HG02571 (cell line): ENCODE results near the gene TBCD.

ENCODE experiments used
- ATAC-seq: cut with Tn5 transposase; IDR thresholded peaks from one replicate; pipeline ENCODE4 v1.9.1; 2021; ENCODE audit warnings: mild to moderate bottlenecking, moderate library complexity; ENCODE audit not compliant: unreplicated experiment

TBCD gene

GRCh38 chr17:82918508-82918907, 166.6 kb downstream of the TBCD start:
- ATAC-seq = no peak

- ATAC-seq = no peak
Measured at GRCh38 chr17:82920150-82920549, 168.3 kb downstream of the TBCD start.

- ATAC-seq = no peak
Measured at GRCh38 chr17:82920715-82921114, 168.8 kb downstream of the TBCD start.

- ATAC-seq = no peak
Measured at GRCh38 chr17:82921426-82921825, 169.6 kb downstream of the TBCD start.

- ATAC-seq = no peak
Measured at GRCh38 chr17:82922646-82923045, 170.8 kb downstream of the TBCD start.

- ATAC-seq = no peak
Measured at GRCh38 chr17:82923366-82924113, 171.7 kb downstream of the TBCD start.

DNA sequence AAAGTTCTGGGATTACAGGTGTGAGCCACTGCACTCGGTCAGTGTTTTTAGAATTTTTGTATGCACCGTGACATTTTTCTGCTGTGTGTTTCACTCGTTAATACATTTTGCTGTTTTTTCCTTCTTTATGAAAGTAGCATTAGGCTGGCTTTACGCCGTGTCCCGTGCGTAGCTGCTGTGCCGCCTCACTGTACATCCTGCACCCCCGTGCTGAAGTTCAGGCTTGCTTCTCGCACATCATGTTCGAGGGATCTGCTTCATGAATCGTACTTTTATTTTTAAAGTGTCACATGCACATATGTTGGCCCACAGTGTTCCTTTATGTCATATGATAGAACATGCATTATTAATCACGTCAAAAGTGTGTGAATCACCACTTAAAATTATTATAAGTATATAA, 172.3 kb downstream of the TBCD start:
- no peak for ATAC-seq

DNA sequence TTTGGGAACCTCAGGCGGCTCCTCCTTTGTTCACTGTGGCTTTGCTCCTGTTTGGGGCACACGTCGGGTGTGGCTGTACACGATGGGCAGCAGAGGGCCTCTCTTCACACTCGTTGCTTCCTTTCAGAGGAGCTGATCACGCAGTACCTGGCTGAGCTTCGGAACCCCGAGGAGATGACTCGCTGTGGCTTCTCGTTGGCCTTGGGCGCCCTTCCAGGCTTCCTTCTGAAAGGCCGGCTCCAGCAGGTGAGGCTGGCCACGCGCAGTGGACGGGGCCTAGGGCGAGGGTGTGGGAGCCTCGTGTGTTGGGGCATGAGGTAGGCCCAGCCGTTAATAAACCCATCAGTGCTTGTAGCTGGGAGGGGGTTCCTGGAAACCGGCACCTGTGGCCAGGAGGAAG, 172.9 kb downstream of the TBCD start:
- ATAC-seq = no peak

DNA sequence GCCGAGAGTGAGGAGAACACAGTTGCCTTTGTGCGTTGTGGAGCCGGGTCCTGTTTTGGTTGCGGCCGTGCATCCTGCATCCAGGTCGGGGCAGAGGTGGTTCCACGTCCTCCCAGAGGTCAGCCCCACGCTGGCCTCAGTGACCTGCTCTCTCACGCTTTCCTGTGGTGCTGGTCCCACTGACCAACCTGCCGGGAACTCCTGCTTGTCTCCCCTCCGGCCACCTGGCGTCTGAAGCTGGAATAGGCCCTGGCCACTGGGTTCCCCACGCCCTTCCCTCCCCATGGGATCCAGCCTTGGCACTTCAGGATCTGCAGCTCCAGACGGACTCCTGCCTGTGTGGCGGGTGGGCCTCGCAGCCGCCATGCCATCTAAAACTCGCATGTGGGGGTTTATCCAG, 173.5 kb downstream of the TBCD start:
- ATAC-seq = no peak

DNA sequence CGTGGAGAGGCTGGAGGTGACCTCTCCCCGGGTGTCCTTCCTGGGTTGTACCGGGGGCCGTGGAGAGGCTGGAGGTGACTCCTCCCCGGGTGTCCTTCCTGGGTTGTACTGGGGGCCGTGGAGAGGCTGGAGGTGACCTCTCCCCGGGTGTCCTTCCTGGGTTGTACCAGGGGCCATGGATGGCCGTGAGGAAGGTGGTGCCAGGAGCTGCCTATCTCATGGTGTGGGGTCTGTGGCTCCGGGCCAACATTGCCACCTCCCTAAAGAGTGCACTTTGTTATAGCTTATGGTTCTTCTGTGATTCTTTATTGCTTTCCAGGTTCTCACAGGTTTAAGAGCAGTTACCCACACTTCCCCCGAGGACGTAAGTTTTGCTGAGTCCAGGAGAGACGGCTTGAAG, 174.2 kb downstream of the TBCD start:
- no peak for ATAC-seq

GRCh38 chr17:82926716-82927115, 174.9 kb downstream of the TBCD start:
- no peak for ATAC-seq

DNA sequence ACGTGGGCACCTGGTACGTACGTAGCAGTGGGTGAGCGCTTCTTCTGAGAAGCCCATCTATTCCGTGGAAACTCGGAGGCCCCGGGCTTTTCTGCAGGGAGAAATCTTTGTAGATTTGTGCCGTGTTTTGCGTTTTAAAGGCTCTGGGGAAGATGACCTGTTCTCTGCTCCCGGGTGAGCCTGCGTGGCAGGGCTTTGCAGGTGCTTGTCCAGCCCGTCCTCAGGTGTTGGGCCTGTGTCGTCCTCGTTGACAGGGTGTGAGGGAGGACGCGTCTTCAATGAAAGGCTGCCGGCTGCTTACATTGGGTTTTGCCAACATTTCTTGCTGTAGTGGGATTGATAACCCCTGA, 175.4 kb downstream of the TBCD start:
- ATAC-seq = no peak

DNA sequence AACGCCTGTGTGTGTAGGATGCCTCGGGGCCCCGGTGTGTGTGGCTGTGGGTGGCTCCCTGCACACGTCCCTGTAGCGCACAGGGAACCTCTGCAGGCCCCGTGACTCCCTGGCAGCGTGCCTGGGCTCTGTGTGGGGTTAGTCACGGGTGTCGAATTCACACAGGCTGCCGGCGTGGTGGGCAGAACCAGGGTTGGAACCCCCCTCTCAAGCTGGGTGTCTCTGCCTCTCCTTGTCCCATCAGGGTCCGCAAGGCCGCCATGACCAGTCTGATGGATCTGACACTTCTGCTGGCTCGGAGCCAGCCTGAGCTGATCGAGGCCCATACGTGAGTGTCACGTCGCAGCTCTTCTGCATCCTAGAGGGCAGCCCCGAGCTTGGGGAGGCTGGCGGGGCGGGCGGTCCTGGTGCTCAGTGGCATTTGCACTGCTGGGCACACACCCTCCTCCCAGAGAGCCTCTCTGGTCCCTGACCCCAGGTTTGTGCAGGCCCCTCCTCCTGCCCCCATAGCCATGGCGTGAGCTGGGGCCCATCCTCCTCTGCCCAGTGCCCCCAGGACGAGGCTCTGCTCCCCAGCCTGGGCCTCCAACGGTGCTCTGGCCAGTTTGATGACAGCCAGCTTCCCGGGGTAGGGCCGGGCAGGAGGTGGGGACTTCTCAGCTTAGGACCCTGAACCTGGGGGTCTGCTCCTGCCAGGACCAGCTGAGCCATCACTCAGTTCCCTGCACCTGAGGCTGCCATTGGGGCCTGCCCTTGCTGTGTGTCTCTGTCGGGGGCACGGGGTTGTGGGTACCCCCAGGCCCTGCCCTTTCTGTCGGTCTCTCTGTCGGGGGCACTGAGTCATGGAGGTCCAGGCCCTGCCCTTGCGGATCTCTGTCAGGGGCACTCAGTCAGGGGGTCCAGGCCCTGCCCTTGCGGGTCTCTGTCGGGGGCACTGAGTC, 176.1 kb downstream of the TBCD start:
- no peak for ATAC-seq

- ATAC-seq = no peak
Measured at GRCh38 chr17:82929011-82929622, 177.3 kb downstream of the TBCD start.

DNA sequence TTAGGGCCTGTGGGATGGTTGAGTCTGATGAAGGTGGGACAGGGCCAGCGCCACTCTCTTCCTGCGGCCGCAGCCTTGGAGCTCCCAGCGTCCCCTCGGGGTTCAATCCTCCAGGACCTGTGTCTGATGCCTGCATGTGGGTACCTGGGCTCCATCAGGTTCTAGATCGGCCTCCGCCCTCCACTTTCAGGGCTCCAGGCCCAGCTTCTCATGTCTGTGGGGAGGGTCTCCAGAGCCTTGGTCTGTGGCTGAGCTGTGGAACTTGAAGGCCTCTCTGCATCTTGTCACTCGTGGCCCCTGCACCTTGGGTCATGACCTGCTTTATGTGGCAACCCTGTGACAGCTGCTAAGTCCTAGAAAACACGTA, 177.8 kb downstream of the TBCD start:
- no peak for ATAC-seq

- ATAC-seq = no peak
Measured at GRCh38 chr17:82930043-82930923, 178.4 kb downstream of the TBCD start.

- no peak for ATAC-seq
Measured at GRCh38 chr17:82930924-82931698, 179.2 kb downstream of the TBCD start.

- ATAC-seq = no peak
Measured at GRCh38 chr17:82931699-82932517, 180.0 kb downstream of the TBCD start.
